Mesodermal cell (in vitro differentiated cells): ENCODE data around the gene SRSF10.

Experiments
- H3K27ac ChIP-seq: 2 replicates; pipeline ENCODE4 v1.7.0; 2013; ENCODE audit warnings: mild to moderate bottlenecking, low read depth, low read length, moderate library complexity; ENCODE audit not compliant: severe bottlenecking
- H3K36me3 ChIP-seq: 2 replicates; pipeline ENCODE4 v1.7.1; 2013; ENCODE audit warnings: mild to moderate bottlenecking, low read length, moderate library complexity; ENCODE audit not compliant: control insufficient read depth, insufficient read depth
- H3K4me1 ChIP-seq: one replicate; pipeline ENCODE4 v1.7.1; 2013; ENCODE audit warnings: mild to moderate bottlenecking, low read length; ENCODE audit not compliant: insufficient read depth, control insufficient read depth, poor library complexity, severe bottlenecking
- H3K4me3 ChIP-seq: 2 replicates; pipeline ENCODE4 v1.7.0; 2013; ENCODE audit warnings: low read length, control low read depth, mild to moderate bottlenecking; ENCODE audit not compliant: insufficient read depth, poor library complexity, severe bottlenecking; ENCODE audit errors: extremely low read depth
- H3K9me3 ChIP-seq: 2 replicates; pipeline ENCODE4 v1.7.1; 2013; ENCODE audit warnings: mild to moderate bottlenecking, low read length, moderate library complexity; ENCODE audit not compliant: control insufficient read depth
- WGBS, 2 experiments: methylation state at CpG; one replicate each; pipeline ENCODE4 v1.1.5; 2013; ENCODE audit warnings: missing lambda C conversion rate in 2 of 2; ENCODE audit not compliant: insufficient coverage in 2 of 2; 5-methylcytosine and 5-hydroxymethylcytosine counted together

Gene SRSF10

DNA sequence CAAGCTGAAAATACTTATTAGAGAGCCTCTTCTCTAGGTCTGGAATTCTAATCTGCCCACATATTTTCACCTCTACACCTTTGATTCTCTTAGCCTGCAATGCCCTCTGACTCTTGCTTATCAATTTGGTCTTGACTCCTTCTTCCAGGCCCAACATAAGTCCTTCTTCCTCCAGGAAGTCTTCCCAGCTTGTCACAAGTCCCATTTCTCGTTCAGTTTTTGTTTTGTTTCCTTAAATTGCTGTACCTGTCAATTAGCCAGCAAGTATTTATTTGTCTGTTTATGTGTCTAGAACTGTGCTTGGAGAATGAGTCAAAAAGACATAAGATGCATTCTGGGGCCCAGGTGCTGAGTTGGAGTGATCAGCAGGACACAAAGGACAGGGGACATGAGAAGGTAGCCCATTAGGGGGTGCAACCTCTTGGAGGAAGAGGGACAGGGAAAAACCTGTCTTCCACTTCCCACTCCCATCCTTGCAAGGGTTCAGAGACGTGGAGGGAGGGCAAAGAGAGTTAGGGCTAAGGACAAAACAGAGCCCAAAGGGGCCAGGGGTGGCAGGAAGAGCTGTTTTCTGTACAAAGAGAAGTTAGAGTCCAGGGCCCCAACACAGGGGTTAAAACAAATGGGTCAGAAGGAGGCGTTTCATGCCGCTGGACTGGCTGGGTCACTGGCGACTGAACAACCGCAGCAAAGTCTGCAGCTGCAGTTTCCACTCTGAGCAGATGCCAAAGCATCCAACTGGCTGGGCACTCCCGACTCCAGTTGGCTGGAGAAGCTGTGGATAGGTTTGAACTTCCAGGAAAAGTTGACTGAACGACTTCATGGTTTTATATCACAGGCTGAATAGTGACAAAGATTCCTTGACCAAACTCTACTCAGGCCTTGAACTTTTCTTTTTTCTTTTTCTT is 56.3 kb downstream of the SRSF10 start:
- no peaks in the 10 kb centered on the region for H3K9me3 ChIP-seq
- 90 to 93% methylated on average over 7 to 8 of the region's 8 CpGs for WGBS, 2 experiments
- no peaks in the 10 kb centered on the region for H3K36me3 ChIP-seq
- no peak overlapping the region for H3K27ac ChIP-seq
- no peak overlapping the region for H3K4me3 ChIP-seq
- no peaks in the 10 kb centered on the region for H3K4me1 ChIP-seq

DNA sequence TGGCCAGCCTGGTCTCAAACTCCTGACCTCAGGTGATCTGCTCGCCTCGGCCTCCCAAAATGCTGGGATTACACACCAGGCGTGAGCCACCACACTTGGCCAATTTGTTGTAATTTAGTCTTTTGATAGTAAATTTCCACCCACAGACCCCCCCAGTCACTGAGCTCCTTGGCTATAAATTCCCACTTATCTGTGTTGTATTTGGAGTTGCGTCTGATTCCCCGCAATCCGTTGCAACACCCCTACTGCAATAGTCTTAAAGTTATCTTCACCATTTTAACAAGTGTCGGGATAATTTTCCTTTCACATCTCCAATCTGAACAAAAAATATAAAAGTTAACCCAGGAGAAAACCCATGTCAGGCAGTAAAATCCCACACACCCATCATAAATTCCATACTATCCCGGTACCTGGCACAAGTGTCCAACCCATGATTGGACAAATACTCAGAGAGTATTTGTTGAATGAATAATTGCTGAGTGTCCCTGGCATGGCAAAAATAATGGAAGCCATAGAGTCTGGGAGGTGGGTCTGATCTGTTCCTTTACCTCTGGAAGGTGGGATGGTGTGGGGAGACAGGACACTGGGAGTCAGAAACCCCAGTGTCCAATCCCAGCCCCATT is 57.7 kb downstream of the SRSF10 start:
- no peak overlapping the region for H3K27ac ChIP-seq
- 84 to 100% methylated on average over 1 to 3 of the region's 8 CpGs for WGBS, 2 experiments
- no peaks in the 10 kb centered on the region for H3K36me3 ChIP-seq
- H3K4me3 ChIP-seq = no peak overlapping the region
- no peaks in the 10 kb centered on the region for H3K9me3 ChIP-seq
- H3K4me1 ChIP-seq = no peaks in the 10 kb centered on the region

DNA sequence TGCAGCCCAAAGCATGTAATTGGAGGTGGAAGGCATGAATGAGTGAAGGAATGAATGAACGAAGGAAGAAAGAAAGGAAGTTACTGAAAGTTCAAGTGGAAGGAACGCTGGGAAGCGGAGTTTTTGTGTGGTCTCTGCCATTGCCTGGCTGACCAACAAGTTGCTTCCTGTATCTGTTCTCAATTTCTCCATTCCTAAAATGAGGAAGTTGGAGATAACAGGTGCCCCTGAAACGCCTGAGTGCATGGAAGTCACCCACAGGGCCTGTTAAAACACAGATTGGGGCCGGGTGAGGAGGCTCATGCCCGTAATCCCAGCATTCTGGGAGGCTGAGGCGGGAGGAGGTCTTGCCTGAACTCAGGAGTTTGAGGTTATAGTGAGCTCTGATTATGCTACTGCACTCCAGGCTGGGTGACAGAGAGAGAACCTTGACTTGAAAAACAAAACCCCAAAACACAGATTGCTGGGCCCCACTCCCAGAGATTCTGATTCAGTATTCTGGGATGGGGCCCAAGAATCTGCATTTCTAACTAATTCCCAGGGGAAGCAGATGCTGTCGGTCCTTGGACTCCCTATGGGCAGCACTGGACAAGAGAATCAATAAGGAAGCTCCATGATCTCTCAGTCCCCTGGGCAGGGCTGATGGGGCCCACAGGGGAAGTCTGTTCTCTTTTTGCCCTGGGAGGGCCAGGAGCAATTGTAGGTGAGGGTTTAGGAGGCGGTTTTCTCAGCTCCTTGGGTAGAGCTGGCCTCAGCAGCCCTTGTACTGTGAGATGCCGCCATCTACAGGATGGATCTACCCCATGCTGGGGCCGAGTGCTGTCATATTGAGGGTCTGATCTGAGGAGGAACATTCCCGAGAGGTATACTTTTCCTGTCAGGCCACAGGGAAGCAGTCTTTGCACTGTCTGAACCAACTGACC is 63.7 kb downstream of the SRSF10 start:
- no peaks in the 10 kb centered on the region for H3K4me1 ChIP-seq
- 61 to 70% methylated on average over 10 to 11 of the region's 12 CpGs for WGBS, 2 experiments
- no peaks in the 10 kb centered on the region for H3K36me3 ChIP-seq
- H3K27ac ChIP-seq = no peak overlapping the region
- no peak overlapping the region for H3K4me3 ChIP-seq
- no peaks in the 10 kb centered on the region for H3K9me3 ChIP-seq

DNA sequence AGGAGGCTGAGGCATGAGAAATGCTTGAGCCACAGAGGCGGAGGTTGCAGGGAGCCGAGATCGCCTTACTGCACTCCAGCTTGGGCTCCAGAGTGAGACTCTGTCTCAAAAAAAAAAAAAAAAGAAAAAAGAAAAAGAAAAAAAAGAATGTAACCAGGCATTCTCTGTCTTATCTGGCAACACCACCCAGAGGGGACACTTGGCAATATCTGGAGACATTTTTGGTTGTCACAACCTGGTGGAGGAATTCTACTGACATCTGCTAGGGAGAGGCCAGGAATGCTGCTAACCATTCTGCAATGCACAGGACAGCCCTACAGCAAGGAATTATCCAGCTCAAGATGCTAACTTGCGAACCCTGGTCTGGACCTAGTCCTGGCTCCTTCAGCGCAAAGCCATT is 64.7 kb downstream of the SRSF10 start:
- no peaks in the 10 kb centered on the region for H3K36me3 ChIP-seq
- no peaks in the 10 kb centered on the region for H3K9me3 ChIP-seq
- no peaks in the 10 kb centered on the region for H3K4me1 ChIP-seq
- H3K27ac ChIP-seq = no peak overlapping the region
- H3K4me3 ChIP-seq = no peak overlapping the region
- WGBS, 2 experiments = 91 to 100% methylated on average over 3 to 5 of the region's 5 CpGs

DNA sequence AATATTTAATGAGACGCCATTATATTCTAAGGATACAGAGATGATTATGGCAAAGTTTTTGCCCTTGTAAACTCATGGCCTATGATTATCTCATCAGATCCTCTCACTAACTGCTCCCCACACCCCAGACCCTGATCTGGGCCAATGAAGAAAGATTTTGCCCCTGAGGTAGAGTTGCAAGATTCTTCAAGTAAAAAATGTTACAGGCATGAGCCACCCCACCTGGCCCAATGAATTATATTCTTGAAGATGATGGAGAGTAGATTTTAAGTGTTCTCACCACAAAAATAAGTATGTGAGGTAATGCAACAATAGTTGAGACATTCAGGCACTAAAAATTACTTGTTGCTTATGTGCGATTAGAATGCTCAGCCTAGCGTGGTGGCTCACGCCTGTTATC is 65.2 kb downstream of the SRSF10 start:
- no peaks in the 10 kb centered on the region for H3K4me1 ChIP-seq

More for the DNA sequence above, 65.2 kb downstream of the SRSF10 start:
- Histone ChIP-seq H3K36me3 (no peaks in the 10 kb centered on the region), H3K9me3 (no peaks in the 10 kb centered on the region), H3K27ac (no peak overlapping the region), H3K4me3 (no peak overlapping the region)
- WGBS, 2 experiments = 93% methylated on average over 2 to 3 of the region's 4 CpGs
